Activated CD4-positive, alpha-beta T cell treated with anti-CD3 and anti-CD28 coated beads, Interleukin-2, amount 50 U/mL, for 1 hour (primary cell): Measurements from ENCODE around the gene LRSAM1.

Source experiments
- DNase-seq: peaks from one replicate; pipeline ENCODE4 v3.0.0-alpha.2; 2020

LRSAM1 gene

DNA sequence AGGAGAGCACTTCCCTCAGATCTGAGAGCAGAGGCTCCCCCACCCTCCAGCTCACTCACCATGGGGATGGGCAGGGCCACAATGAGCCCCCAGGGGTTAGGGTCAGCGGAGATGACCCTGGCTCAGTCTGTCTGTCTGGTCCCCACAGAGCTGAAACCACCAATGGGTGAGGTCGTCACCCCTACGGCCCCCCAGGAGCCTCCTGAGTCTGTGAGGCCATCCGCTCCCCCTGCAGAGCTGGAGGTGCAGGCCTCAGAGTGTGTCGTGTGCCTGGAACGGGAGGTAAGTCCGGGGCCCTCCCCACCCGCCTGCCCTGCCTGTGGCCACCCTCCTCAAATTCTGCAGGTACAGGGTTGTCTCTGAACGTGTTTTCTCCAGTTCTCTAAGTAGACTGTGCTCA lies 49.6 kb downstream of the LRSAM1 start:
- DNase-seq = no peak

DNA sequence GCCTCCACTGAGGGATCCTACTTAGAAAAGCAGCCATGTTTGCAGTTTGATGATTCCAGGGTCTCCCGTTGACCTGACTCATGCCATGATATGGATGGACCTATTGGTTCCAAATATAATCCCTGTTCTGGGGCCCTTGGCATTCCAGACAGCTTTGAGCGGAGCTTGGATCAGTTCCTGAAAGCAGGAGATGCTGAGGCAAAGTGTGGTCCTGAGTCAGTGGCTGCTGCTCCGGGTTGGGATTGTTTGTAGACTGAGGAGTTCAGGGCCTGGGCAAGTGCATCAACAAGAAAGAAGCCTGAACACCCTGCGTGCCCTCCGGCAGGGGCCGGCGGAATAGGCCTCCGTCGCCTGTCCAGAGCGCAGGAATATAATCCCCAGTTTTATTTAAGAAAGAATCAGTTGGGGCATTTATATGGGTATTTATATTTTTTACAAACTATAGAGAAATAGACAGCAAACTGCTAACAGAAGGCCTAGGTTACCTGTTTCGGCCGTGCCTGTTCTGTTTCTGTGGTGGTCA lies 50.6 kb downstream of the LRSAM1 start:
- no peak for DNase-seq

- no peak for DNase-seq
Observed at GRCh38 chr9:127502706-127503378, 51.5 kb downstream of the LRSAM1 start.

GRCh38 chr9:127503379-127503921 lies 52.1 kb downstream of the LRSAM1 start:
- no peak for DNase-seq

DNA sequence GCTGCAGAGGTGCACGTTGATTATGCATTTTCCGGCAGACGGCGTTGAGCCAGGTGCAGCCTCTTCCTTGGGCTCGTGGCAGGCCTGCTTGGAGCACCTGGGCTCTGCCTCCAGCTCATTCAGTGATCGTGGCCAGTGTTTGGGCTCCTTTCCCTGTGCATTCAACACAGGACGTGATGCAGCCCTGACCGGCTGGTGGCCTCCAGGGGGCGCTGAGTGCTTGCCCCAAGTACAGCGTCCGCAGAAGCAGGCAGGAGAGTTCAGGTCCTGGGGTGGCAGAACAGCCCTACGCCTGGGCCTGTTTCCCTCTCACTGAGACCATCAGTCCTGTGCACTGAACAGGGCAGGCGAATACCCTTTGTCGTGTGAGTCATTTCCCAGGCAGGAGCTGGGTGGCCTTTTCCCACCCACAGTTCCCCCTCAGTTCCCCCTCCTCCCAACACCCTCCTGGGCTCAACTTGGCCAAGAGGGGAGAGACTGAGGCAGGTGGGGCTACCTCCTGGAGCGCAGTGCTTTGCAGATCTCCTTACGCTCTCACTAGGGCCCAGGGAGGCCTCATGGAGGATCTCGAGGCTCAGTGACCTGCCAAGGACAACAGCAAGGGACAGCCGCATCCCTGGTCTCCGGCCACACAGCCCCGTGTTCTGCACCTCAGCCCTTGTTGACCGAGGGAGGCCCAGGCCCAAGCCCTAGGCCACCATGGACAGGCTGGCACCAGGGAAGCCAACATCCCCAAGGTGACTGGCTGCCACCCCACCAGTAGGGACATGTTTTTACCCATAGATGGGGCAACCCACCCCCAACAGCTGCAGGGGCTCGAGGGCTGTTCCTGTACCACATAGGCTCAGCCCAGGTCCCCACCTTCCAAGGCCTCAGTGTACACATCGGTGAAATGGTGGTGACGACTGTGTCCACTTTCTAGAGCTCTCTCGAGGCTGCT lies 52.9 kb downstream of the LRSAM1 start:
- DNase-seq = peak; percentile 81

GRCh38 chr9:127504887-127505251 lies 53.6 kb downstream of the LRSAM1 start:
- DNase-seq = no peak

- peak; percentile 34 for DNase-seq
Observed at GRCh38 chr9:127505396-127506116, 54.2 kb downstream of the LRSAM1 start.

- no peak for DNase-seq
Observed at GRCh38 chr9:127506117-127506813, 55.0 kb downstream of the LRSAM1 start.

GRCh38 chr9:127506814-127507750 lies 55.8 kb downstream of the LRSAM1 start:
- DNase-seq = no peak

DNA sequence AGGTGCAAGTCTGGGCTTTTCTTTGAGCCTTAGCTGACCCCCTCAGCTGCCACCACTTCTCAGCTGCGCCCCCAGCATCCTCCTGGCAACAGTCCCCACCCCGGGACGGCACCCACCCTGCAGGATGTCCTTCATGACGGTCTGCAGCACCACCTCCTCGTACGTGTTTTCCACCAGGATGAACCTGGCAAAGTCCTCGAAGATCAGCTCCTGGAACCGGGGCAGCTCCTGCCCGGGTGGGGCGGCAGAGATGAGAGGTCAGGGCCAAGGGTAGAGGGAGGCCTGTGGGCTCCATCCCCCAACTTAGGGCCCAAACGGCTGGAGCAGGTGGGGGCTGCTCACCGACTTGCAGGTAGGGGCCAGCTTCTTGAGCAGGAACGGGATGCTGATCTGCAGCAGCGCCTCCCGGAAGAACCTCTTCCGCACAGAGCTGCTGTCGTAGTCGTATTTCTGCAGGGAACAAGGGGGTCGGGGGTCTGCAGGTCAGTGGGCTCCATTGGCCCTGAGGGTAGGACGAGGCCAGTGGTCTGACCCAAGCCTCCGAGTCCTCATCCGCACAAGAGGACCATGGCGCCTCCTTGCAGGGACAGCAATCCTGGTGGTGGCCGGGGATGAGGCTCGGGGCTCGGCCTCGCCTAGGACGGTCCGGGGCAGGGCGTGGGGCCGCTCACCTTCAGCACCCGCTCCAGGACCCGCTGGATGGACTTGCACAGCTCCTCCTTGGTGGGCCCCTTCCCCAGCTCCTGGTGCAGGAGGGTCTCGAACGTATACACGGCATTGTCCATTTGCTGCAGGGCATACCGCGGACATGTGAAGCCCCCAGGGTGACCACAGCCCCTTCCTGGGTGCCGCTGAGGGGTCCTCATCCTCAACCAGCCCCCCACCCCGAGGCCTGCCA lies 56.7 kb downstream of the LRSAM1 start:
- no peak for DNase-seq

DNA sequence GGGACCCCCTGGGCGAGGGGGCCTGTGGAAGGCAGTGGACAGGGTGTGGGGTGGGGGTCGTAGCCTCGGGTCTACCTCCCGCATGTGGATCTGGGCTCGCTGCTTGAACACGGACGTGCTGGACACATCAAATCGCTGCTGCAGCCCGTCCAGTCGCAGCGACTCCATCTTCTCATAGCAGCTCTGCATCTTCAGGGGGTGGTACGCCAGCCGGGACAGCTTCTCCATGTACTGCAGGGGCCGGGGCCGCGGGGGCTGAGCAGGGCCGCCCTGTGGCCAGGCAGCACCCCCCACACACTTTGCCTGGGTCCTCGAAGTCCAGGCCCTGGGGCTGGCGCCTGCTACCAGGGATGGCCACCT lies 57.6 kb downstream of the LRSAM1 start:
- no peak for DNase-seq

DNA sequence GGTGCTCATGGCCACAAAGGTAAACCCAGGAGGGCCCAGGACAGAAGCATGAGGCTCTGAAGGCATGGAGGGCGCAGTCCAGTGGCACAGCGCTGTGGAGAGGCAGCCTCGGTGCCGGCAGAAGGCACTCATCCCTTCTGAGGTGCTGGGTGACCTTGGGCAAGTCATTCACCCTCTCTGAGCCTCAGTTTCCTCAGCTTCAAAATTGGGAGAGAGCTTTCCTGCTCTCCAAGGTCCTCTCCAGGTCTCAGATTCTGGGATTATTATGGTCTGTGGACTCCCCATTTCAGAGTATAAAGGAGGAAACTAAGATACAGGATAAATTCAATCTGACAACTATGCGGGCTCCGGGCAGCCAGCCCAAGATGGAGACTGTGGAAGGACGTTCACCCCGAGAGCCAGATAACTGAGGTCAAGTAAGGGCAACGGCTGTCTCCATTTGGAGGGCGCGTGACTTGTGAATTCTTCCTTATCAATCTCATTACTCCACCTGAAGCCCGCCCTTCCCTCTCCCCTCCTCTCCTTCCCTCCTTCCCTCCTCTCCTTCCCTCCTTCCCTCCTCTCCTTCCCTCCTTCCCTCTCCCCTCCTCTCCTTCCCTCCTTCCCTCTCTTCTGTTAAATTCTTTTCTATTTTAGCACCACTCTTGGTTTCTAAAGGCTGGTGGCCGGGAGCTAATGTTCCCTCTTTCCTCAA lies 58.1 kb downstream of the LRSAM1 start:
- DNase-seq = no peak

GRCh38 chr9:127509955-127510299 lies 58.6 kb downstream of the LRSAM1 start:
- DNase-seq = no peak

- no peak for DNase-seq
Observed at GRCh38 chr9:127514468-127514867, 63.2 kb downstream of the LRSAM1 start.

- no peak for DNase-seq
Observed at GRCh38 chr9:127516835-127517607, 65.7 kb downstream of the LRSAM1 start.

DNA sequence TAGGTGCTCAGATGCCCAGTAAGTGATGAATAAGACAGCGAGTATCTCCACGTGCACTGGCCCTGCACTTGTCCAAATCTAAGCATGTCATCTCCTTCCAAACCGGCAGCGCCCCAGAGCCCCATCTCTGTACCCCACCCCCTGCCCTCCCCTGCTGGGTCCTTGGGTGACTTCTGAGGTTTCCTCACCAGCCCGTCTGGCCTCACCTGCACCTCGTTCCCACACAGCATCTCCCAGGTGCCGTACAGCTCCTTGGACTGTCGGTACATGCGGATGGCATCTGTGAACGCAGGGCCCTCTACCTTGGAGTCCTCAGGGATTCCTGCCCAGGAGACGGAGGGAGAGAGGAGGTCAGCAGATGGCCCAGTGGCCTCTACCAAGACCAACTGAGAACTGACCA lies 66.3 kb downstream of the LRSAM1 start:
- no peak for DNase-seq

GRCh38 chr9:127518091-127518856 lies 67.0 kb downstream of the LRSAM1 start:
- no peak for DNase-seq
